Gastrocnemius medialis (tissue), 4 donors: ENCODE data around the gene MADCAM1. TPM values are rescaled to one million over a fixed set of nuclear protein-coding genes. Genes with fewer than 3 reads are reported as not detected.

Experiments used
- ATAC-seq, 2 donors: fragments of 150-250 bp; one replicate each; pipeline ENCODE4 v1.9.1; 2016
- DNase-seq, 2 donors: peaks; one replicate each; pipeline ENCODE4 v3.0.0-alpha.2; 2019
- H3K27ac ChIP-seq, 4 donors: fragments of 200-600 bp; sonication (generic); 1 replicate in 1 of 4; 2 replicates in 3 of 4; pipeline ENCODE4 v1.5.1; 2016 to 2018; ENCODE audit warnings: mild to moderate bottlenecking in 2 of 4, moderate library complexity in 1 of 4
- H3K27me3 ChIP-seq, 3 donors: fragments of 200-600 bp; sonication (generic) in 2 of 3; 1 replicate in 1 of 3; 2 replicates in 2 of 3; pipeline versions ENCODE4 v1.5.1 to v1.6.0; 2016 to 2019; ENCODE audit warnings: mild to moderate bottlenecking in 1 of 3, moderate library complexity in 1 of 3
- H3K36me3 ChIP-seq, 2 donors: fragments of 200-600 bp; sonication (generic) in 1 of 2; one replicate each; pipeline ENCODE4 v1.5.1; 2017 to 2018
- H3K4me1 ChIP-seq, 2 donors: fragments of 200-600 bp; sonication (generic) in 1 of 2; one replicate each; pipeline ENCODE4 v1.5.1; 2016 to 2017; ENCODE audit warnings: mild to moderate bottlenecking in 2 of 2
- H3K4me3 ChIP-seq, 4 donors: fragments of 200-600 bp; sonication (generic) in 3 of 4; 1 replicate in 1 of 4; 2 replicates in 3 of 4; pipeline ENCODE4 v1.5.1; 2016 to 2019; ENCODE audit warnings: mild to moderate bottlenecking in 2 of 4
- H3K9me3 ChIP-seq, 3 donors: fragments of 200-600 bp; sonication (generic) in 2 of 3; 1 replicate in 1 of 3; 2 replicates in 2 of 3; pipeline ENCODE4 v1.5.1; 2016 to 2019
- POLR2A ChIP-seq, 2 donors: fragments of 450-650 bp; IDR thresholded peaks; one replicate each; pipeline ENCODE4 v1.6.1; 2017; ENCODE audit warnings: antibody characterized with exemption in 2 of 2, mild to moderate bottlenecking in 2 of 2, moderate library complexity in 2 of 2
- in situ Hi-C, 4 donors: fragments of 200-750 bp; cut with MboI; loops; one replicate each; pipeline versions ENCODE4 v1.15.0 to v1.8.0; 2017; ENCODE audit warnings: low sequenced_read_pairs in 4 of 4
- intact Hi-C: fragments of 100-400 bp; cut with DNase I; formaldehyde crosslinking; loops from one replicate; pipeline ENCODE4 v1.15.1; 2023; ENCODE audit warnings: low total_unique reads
- total RNA-seq, 4 donors: library from RNA; depleted of rRNA; stranded (reverse); fragments of >200 nt; gene quantifications; one replicate each; pipeline versions ENCODE4 v1.1.0 to v1.2.3, GENCODE V29; 2016
- TF ChIP-seq, protein P1 (sequence below), 5 experiments: fragments of 450-650 bp in 3 of 5; fragments of 200-600 bp in 2 of 5; sonication (generic) in 2 of 5; IDR thresholded peaks in 4 of 5; conservative IDR thresholded peaks in 1 of 5; 1 replicate in 4 of 5; 2 replicates in 1 of 5; pipeline ENCODE4 v1.5.1; 2016 to 2019; ENCODE audit warnings: antibody characterized with exemption in 5 of 5, mild to moderate bottlenecking in 3 of 5, moderate library complexity in 3 of 5

The MADCAM1 gene
- total RNA-seq, 4 donors from 2014 or later, result 0.18 TPM; not detected in 3

GRCh38 chr19:485583-486236, 10.6 kb upstream of the MADCAM1 start:
- H3K4me1 ChIP-seq, result peaks cover 6 to 7% of the 10 kb centered on the region in 2 donors
- peak; percentile 31 to 74 for DNase-seq
- H3K9me3 ChIP-seq, result no peaks in the 10 kb centered on the region
- in situ Hi-C loops (no loop called here), intact Hi-C loops (loop anchor here (5.0 kb wide), 1 partner anchor 87 kb away; the partner anchor contains the start of gene BSG)
- H3K27me3 ChIP-seq, result peaks cover 10 to 21% (median 14%) of the 10 kb centered on the region in 3 donors
- H3K27ac ChIP-seq, result no peak overlapping the region
- H3K36me3 ChIP-seq, result no peaks in the 10 kb centered on the region
- TF ChIP-seq, protein P1, sequence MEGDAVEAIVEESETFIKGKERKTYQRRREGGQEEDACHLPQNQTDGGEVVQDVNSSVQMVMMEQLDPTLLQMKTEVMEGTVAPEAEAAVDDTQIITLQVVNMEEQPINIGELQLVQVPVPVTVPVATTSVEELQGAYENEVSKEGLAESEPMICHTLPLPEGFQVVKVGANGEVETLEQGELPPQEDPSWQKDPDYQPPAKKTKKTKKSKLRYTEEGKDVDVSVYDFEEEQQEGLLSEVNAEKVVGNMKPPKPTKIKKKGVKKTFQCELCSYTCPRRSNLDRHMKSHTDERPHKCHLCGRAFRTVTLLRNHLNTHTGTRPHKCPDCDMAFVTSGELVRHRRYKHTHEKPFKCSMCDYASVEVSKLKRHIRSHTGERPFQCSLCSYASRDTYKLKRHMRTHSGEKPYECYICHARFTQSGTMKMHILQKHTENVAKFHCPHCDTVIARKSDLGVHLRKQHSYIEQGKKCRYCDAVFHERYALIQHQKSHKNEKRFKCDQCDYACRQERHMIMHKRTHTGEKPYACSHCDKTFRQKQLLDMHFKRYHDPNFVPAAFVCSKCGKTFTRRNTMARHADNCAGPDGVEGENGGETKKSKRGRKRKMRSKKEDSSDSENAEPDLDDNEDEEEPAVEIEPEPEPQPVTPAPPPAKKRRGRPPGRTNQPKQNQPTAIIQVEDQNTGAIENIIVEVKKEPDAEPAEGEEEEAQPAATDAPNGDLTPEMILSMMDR (IDR thresholded peaks at IDR 0.05 in 4 of 5, conservative IDR thresholded peaks at IDR 0.05 in 1 of 5), result no peak
- TF ChIP-seq POLR2A (IDR thresholded peaks at IDR 0.05), result no peak
- no peak overlapping the region for H3K4me3 ChIP-seq
- ATAC-seq, result peak in 1 of 2 donors; percentile 4

- in situ Hi-C loops (no loop called here), intact Hi-C loops (loop anchor here (1.0 to 5.0 kb wide), 3 partner anchors 19 to 84 kb away; partner anchors contain the start of genes BSG, CDC34 and TPGS1)
- peak; percentile 69 to 83 for TF ChIP-seq POLR2A (IDR thresholded peaks at IDR 0.05)
- TF ChIP-seq, protein P1 (IDR thresholded peaks at IDR 0.05 in 4 of 5, conservative IDR thresholded peaks at IDR 0.05 in 1 of 5), result peak in 1 of 5 experiments; percentile 31
- peak overlapping the region; percentile 76 to 93 (median 84) for H3K4me3 ChIP-seq
- peaks cover 6 to 7% of the 10 kb centered on the region in 2 donors for H3K4me1 ChIP-seq
- peak overlapping the region; percentile 79 to 94 (median 92) for H3K27ac ChIP-seq
- peaks cover 10 to 21% (median 14%) of the 10 kb centered on the region in 3 donors for H3K27me3 ChIP-seq
- DNase-seq (peak; percentile 87 to 95), ATAC-seq (peak; percentile 92)
- no peaks in the 10 kb centered on the region for H3K36me3 ChIP-seq
- H3K9me3 ChIP-seq, result no peaks in the 10 kb centered on the region
Measured at GRCh38 chr19:488505-489417, 7.5 kb upstream of the MADCAM1 start.

GRCh38 chr19:489418-490196, 6.7 kb upstream of the MADCAM1 start:
- Histone ChIP-seq H3K9me3 (no peaks in the 10 kb centered on the region), H3K4me3 (peak overlapping the region; percentile 76 to 93 (median 84)), H3K4me1 (peaks cover 6 to 7% of the 10 kb centered on the region in 2 donors), H3K27ac (peak overlapping the region; percentile 79 to 94 (median 92)), H3K36me3 (no peaks in the 10 kb centered on the region), H3K27me3 (peaks cover 7 to 21% (median 14%) of the 10 kb centered on the region in 3 donors)
- no peak for DNase-seq
- intact Hi-C loops (loop anchor here (1.0 to 5.0 kb wide), 3 partner anchors 18 to 83 kb away; partner anchors contain the start of genes BSG, CDC34 and TPGS1), in situ Hi-C loops (no loop called here)
- peak; percentile 6 to 12 for ATAC-seq
- no peak for TF ChIP-seq POLR2A (IDR thresholded peaks at IDR 0.05)
- TF ChIP-seq, protein P1 (IDR thresholded peaks at IDR 0.05 in 4 of 5, conservative IDR thresholded peaks at IDR 0.05 in 1 of 5), result no peak

GRCh38 chr19:491146-491741, 5.0 kb upstream of the MADCAM1 start:
- no peaks in the 10 kb centered on the region for H3K36me3 ChIP-seq
- DNase-seq (peak in 1 of 2 donors; percentile 42), ATAC-seq (no peak)
- H3K9me3 ChIP-seq, result no peaks in the 10 kb centered on the region
- H3K27ac ChIP-seq, result peak overlapping the region in 1 of 4 donors; percentile 54
- no peak overlapping the region for H3K4me3 ChIP-seq
- in situ Hi-C loops, result no loop called here
- TF ChIP-seq, protein P1 (IDR thresholded peaks at IDR 0.05 in 4 of 5, conservative IDR thresholded peaks at IDR 0.05 in 1 of 5), result no peak
- no peak for TF ChIP-seq POLR2A (IDR thresholded peaks at IDR 0.05)
- peaks cover 6 to 13% of the 10 kb centered on the region in 2 donors for H3K4me1 ChIP-seq
- H3K27me3 ChIP-seq, result peaks cover 7 to 21% (median 11%) of the 10 kb centered on the region in 3 donors
- intact Hi-C loops, result no loop called here
